Stimulated activated CD8-positive, alpha-beta memory T cell treated with anti-CD3 and anti-CD28 coated beads, Interleukin-12 subunit alpha, Interleukin-12 subunit beta, amount 100 ng/mL, for 24 hours (primary cell): Measurements from ENCODE around the gene DPP8.
A peak's percentile ranks its signal among the peaks of the same experiment; 100 is the strongest.
"Not testable (repeated sequence)": the region's sequence is repeated elsewhere in the genome, so short reads cannot be mapped to it uniquely, and the experiment has no call there.

Experiments
- DNase-seq: peaks from one replicate; pipeline ENCODE4 v3.0.0-alpha.2; 2020; ENCODE audit errors: extremely low read depth

The DPP8 gene

DNA sequence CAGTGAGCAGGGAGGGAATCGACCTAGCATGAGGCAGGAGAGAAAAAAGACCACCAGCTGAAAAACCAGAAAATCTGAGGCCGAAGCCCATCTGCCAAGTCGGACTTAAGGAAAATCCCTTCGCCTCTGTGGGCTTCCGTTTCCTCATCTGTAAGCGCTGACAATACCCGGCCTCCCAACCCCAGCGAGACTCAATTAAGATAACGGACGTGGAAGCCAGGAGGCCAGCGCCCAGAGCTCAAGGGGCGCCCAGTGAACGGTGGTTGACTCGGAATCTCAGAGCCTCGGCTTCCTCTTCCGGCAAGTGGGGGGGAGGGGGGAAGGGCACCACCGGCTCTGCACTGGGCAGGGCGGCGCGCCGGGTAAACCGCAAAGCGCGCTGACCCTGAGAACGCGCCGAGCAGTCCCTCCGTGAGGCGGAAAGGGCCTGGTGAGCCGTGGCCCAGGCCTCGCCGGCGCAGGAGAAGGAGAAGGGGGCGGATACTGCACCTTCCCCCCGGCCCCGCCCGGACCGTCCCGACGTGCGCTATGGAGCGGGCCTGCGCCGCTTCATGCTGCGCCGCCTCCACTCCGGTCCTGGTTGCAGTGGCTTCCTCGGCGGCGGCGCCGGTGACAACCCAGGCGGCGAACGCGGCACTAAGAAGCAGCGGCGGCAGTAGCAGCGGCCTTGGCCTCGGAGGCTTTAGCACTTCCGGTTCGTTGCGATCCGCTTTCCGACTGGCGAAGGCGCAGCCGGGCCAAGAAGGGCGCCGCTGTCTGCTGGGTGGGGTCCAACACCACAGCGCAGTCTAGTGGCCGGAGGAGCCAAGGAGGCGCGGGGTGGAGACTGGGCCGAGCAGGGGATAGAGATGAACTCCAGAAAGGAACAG lies at the start of gene DPP8:
Gene DPP8, minus strand, starts transcription at position 693 of the 869 bp plus-strand sequence. CDS start 5,136 bp downstream, outside the sequence.
- DNase-seq = peak; percentile 91

DNA sequence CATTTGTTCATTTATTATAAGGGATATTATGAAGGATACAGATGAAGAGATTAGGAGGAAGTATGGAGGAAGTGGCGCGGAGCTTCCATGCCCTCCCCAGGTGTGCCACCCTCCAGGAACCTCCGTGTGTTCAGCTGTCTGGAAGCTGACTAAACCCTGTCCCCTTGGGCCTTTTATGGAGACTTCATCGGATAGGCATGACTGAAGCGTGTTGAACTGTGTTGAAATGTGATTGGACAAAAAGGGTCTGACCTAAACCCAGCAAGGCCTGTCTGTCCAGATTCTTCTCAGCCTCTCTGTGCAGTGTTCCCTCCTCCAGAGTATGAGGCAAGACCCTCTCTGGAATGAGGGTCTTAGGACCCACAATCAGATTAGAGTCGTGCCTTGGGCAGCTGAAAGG lies 44.4 kb upstream of the DPP8 start:
- DNase-seq = no peak

DNA sequence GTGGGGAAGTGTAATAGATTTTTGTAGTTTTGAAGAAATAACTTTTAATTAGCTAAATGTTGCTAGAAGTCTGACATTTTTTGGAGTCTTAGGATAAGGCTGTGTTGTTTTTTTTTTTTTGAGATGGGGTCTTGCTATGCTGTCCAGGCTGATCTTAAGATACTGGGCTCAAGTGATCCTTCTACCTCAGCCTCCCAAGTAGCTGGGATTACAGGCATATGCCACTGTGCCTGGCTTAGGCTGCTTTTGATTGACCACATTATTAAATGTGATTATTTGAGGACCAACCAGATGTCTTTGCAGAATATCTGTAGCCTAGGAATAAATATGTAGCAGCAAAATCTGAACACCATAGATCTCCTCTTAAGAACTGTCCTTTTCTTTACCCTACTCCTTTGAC lies 42.5 kb upstream of the DPP8 start:
- DNase-seq = no peak

DNA sequence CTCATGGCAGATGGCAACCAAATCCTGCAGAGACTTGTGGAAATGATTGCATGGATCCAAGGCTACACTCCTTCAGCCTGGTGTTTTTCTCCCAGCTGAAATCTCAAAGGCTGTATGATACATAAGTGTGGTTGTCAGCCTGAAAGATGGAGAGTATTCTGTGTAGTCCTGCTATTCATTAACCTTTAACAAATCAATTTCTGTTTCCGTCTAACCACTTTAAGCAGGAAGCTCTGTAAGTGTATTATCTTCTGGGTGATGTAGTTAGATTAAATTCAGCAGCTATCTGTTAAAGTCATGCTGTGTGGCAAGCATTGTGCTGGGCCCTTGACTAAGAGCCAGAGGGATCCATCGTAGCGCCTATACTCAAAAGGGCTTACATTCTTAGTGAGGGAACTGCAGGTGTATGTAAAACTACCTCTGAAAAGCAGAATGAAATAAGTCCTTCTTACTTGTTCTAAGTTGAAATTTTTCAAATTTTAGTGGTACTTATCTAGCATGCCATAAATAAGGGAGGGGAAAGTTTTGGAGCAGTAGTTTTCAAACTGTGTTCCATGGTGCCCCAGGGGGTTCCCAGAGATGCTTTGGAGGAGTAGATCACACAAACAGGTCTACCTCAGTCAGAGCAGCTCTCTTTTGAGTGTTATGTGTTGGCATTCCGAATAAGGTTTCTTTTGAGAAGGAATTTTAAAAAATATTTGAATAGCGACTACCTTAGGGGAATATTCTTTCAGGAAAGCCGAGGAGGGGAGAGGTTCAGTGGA lies 41.7 kb upstream of the DPP8 start:
- DNase-seq = no peak

DNA sequence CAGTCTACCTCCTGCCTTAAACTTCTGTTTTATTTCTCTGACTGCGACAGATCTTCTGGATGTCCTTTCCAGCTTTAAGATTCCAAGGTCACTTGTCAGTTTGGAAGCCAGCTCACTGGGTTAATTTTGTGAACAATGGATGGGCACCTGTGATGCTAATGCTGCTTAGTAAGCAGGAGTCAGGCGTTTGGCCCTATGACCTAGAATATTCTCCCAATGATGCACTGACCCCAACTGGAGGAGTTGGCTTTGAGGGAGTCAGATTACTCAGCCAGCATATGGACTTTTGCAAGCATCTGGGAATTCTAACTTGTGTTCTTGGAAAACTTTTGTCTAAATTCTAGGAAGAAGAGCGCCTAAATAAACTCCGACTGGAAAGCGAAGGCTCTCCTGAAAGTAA lies 40.8 kb upstream of the DPP8 start:
- no peak for DNase-seq

DNA sequence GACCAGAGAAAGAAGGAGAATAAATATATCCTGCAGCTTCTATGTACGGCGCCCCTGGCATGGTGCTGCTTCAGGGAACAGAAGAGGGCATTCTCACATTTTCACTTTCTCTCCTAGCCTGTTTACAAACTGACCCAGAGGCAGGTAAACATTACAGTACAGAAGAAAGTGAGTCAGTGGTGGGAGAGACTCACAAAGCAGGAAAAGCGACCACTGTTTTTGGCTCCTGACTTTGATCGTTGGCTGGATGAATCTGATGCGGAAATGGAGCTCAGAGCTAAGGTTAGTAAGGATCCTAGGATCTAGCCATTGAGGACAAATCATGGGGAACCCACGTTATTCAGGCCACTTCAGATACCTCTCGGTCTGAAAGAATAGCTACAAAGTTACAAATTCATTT lies 39.1 kb upstream of the DPP8 start:
- no peak for DNase-seq

DNA sequence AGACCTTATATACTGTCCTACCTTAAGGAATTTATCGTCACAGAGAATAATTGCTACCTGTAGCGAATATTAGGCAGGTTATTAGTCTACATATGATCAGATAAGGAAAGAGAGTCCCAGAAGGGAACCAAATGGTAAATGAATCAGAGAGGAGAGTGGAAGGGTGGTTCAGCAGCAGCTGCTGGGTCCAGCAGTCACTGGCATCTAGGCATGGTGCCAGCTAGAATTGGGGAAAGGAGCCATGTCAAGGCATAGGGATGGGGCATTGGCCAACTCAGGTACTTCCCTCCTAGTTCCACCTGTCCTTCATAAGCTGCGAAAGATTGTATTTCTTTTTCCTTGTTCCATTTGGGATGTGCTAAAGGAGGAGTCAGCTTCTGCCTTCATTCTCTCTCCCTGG lies 36.2 kb upstream of the DPP8 start:
- no peak for DNase-seq

DNA sequence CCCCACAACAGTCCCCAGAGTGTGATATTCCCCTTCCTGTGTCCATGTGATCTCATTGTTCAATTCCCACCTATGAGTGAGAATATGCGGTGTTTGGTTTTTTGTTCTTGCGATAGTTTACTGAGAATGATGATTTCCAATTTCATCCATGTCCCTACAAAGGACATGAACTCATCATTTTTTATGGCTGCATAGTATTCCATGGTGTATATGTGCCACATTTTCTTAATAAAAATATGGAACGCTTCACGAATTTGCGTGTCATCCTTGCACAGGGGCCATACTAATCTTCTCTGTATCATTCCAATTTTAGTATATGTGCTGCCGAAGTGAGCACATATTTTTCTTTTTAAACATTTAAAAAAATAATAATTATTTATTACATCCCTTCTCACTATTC lies 35.4 kb upstream of the DPP8 start:
- DNase-seq = not testable (repeated sequence)

DNA sequence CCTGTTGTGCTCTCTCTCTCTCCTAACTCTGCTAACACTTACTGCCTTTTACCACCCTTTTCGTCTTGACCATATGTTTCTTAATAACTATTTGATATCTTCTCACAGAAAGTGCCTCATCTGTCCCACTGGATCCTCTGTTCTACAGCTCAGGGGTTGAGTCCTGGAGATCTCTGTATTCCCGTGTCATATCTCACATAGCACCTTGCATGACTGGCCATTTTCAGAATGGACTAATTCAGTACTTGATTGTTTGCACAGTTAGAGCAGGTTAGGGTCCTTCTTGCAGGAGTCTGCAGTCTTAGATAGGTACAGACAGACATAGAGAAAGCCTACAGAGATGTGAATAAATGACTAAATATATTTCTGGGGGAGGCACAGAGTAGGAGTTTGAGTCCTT lies 33.7 kb upstream of the DPP8 start:
- no peak for DNase-seq

DNA sequence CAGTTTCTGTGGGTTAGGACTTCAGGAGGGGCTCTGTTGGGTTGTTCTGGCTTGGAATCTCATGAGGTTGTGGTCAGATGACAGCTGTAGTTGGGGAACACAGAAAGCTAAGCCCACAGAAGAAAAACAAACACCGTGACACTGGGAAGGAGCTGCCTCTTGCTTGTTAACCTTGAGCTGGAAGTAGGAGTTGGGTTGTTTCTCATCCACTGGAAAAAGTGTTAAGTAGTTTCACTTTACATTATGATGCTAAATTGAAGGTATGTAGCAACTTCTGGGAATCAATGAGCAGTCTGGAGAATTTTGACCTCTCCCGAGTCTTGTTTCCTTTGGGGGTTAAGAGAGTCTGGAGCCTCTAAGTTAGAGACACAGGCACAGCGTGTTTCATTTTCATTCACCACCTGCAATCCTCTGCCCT lies 33.2 kb upstream of the DPP8 start:
- DNase-seq = no peak

DNA sequence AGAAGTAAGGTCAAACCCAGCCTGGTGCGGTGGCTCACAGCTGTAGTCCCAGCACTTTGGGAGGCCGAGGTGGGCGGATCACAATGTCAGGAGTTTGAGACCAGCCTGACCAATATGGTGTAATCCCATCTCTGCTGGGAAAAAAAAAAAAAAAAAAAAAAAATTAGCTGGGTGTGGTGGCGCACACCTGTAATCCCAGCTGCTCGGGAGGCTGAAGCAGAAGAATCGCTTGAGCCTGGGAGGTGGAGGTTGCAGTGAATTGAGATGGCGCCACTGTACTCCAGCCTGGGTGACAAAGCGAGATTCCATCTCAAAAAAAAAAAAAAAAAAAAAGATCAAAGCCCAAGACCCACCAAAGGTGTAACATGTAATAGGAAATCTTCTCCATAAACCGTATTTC lies 31.8 kb upstream of the DPP8 start:
- not testable (repeated sequence) for DNase-seq

DNA sequence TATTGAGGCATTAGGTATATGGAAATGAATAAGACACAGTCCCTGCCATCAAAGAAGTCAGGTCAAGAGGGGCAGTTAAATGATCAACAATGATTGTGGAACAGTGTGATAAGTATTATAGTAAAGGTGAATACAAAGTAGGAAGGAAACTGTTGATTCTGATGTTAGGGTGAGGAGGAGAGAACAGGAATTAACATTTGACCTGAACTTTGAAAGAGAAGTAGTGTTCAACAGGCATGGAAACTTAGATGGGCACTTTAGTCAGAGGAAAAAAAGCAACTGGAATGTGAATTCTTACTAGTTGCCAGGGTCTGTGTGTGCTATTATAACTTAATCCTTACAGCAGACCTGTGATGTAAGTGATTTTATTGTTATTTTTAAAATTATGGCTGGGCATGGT lies 30.4 kb upstream of the DPP8 start:
- DNase-seq = no peak

DNA sequence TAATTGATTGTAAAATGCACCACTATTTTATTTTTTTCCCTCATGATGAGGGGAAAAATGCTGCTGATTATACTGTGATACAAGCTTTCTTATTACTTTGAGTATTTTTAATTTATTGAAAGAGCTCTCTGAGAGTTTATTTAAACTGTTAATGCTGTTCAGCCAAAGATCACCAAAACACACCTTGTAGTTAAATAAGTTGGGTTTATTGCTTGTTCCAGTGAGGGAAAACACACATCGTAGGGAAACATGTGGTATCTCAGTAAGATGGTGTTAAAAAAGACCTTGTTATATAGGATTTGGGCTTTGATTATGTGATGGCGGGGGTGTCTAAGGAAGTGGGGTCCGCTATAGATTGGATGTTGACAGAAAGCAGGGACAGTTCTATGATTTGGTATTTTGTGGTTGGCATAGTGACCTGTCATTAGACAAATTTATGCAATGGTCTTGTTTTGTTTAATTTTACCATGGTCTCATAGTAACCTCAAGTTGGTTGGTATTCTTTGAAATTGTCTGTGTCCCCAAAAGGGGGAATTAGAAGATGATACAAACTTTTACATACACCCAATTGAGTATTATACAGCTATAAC lies 23.8 kb upstream of the DPP8 start:
- no peak for DNase-seq

DNA sequence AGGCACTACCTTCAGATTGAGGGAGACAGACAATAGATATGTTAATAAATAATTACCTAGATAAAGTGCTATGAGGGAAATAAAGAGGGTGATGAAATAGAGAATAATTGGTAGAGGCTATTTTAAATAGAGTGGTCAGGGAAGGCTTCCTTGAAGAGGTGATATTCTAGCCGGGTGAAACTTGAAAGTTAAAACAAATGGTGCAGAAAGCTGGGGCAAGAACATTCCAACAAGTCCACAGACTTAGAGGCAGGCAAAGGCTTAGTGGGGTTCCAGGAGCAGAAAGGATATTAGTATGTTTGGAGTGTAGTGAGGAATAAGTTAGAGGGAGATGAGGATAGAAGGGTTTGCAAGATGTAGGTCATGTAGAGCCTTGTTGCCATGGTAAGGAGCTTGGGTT lies 22.8 kb upstream of the DPP8 start:
- DNase-seq = no peak

DNA sequence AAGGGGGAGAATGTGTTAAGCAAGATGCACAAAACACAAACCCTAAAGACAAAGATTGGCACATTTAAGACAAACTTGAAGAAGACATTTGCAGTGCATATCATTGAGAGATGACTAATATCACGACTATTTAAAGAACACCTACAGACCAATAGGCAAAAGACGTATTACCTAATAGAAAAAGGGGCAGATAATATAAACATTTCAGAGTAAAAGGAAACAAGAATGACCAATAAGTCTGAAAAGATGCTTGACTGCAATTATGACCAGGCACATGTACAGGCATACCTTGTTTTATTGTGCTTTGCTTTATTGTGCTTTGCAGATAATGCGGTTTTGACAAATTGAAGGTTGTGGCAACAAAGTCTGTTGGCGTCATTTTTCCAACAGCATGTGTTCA lies 17.7 kb upstream of the DPP8 start:
- no peak for DNase-seq

DNA sequence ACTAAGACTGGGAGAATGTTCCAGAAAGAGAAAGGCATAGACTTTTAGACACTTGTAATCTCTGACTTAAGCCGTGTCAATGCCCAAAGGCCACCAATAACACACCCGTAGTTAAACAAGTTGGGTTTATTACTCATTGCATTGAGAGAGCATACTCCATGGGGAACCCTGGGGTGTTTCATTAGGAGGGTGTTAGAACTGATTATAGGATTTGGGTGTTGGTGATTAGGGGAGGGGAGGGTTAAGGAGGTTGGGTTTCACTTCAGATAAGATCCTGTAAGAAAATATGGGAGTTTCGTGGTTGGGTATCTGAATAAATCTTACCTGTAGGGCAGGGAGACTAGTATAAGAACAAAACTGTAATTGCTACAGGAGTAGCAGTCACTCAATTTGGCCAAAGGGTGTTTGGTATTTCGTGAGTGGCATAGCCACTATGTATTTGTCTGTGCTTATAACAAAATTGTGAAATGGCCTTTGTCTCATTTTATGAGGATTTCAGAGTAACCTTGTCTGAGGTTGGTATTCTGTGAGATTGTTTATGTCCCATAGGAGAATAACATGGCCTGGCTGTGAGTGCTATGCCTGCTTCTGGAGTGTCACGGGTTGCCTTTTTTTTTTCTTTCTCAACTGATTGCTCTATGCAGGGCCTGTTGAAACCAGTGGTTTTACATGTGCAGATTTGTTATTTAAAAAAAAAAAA lies 15.7 kb upstream of the DPP8 start:
- DNase-seq = no peak

DNA sequence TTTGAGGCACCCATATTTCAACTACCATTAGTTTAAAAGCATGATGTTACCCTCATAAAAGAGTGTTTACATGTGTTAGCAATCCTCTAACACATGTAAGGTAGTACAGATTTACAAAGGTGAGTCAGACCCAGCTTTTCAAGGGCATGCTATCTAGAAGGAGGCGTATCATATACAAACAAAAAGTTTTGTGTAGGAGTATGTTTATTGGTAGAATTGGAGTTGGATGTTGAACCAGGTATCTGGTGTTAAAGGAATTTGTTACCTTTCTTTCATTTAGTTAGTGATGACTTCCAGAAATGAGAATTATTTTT lies 15.2 kb upstream of the DPP8 start:
- no peak for DNase-seq

DNA sequence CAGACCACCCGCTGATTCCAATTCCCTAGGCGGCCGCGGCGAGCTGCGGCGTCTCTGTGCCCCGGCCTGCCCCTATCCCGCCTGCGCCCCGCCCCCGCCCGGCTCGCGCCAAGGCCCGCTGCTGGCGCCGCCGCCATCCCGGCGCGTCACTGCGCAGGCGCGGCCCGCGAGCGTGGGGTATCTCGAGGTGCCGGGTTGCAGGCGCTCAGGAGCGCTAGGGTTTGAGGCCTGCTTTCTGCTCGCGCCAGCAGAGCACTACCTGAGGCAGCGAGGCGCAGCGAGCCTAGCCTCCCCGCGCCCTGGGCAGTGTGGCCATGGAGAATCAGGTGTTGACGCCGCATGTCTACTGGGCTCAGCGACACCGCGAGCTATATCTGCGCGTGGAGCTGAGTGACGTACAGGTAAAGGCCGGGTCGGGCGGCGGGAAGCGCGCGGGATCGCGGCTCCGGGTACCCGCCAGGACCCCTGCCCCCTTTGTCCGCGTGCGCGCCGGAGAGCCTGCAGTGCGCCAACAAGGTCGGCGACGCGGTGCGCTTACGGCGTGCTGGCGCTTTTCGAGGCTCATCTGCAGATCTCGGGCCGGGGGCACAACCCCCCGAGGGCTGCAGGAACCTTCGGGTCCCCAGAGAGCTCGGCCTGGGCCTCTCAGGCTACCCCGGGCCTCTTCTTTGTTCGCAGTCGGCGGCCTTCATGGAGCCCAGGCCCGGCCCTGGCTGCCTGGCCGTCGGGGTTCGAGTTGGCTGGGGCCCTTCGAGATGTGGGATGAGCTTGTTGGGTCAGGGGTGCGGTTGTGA lies 13.0 kb upstream of the DPP8 start, which contains the start of gene HACD3:
Gene HACD3, plus strand, starts transcription at position 146 of the 794 bp plus-strand sequence. Its CDS starts 169 bp downstream, at position 315.
- peak; percentile 82 for DNase-seq

DNA sequence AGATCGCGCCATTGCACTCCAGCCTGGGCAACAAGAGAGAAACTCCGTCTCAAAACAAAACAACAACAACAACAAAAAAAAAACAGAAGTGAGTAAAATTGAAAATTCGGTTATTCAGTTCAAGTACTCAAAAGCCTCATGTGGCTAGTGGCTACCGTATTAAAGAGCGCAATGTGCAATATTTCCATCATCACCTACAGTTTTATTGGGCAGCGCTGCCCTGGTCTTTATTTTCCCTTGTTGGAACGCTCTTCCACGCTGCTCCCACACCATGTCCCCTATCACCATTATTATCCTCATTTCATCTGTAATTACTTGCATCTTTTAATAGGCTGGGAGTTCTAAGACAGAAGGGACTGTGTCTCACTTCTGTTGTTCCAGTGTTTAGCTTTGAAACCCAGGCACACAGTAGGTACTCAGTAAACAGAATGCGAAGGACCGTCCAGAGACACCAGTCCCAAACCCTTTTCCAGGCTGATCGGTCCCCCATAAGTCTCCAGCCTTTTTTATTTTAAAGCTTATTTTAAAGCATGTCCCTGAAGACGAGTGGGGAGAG lies 12.4 kb upstream of the DPP8 start:
- no peak for DNase-seq

DNA sequence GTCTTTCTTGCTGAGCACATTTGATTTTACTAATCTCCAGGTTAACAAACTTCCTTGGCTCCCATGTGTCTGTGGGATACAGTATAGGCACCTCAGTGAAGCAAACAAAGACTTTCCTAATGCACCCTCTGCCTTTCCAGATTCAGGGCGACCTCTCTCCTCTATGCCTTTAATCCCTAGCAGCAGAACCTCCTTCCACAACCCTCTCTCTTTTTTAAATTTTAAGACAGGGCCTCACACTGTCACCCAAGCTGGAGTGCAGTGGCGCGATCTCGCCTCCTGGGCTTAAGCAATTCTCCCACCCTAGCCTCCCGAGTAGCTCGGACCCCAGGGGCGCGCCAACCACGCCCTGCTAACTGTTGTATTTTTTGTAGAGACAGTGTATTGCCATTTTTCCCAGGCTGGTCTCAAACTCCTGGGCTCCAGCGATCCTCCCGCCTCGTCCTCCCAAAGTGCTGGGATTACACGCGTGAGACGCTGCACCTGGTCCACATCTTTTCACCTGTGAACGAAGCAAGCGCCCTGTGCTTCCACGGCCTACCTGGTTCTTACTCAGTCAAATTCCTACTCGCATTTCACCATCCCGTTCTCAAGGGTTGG lies 11.1 kb upstream of the DPP8 start:
- no peak for DNase-seq

DNA sequence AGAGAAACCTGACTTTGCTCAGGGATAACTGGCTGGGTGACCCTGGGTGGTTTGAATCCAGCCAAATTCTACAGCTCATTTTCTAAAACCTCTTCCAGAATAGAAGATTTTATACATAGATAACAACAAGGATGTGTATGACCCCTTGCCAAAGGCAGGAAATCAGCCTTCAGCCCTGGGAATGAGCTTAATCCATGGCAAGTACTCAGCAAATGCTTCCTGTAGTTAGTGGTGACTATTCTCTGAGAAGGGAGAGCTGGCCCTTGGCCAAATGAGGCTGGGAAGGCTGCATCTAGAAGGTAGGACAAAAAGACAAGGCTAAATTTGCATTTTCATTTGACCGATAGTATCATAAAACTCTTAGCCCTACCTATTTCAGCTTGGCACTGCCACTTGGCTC lies 8.1 kb upstream of the DPP8 start:
- no peak for DNase-seq
